HFF-Myc (cell line): ENCODE measurements around the gene POU2F3.

Source experiments
- DNase-seq: peaks from one replicate; pipeline ENCODE4 v3.0.0-alpha.2; 2011; ENCODE audit warnings: low read depth; ENCODE audit errors: extremely low read depth
- H3K4me3 ChIP-seq: replicated peaks from 2 replicates; pipeline ENCODE4 v1.5.1; 2011; ENCODE audit warnings: low read depth, mild to moderate bottlenecking, control low read depth, low read length
- CTCF ChIP-seq: IDR thresholded peaks from 2 replicates; pipeline ENCODE4 v1.5.1; 2012; ENCODE audit warnings: mild to moderate bottlenecking, low read depth, low read length, control low read depth; ENCODE audit errors: missing control alignments

The POU2F3 gene

DNA sequence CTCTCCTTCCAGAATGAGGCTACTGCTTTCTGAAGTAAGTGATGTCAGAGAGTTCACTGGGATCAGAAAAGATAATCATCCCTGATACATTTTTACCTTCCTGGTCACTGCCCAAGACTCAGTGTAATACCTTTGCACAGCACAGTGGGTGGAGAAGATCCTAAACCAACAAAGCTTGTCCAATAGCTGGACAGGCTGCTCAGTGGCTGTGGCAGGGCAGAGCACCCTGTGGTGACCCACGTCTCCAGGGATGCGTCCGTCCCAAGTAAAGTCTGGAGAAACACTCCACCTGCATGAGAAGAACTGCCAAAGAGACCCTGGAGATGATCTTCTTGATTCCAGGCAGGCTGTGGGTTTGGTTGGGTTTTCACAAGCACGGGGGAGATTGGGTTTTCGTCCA is 54.2 kb downstream of the POU2F3 start:
- no peak for DNase-seq
- no peak overlapping the region for H3K4me3 ChIP-seq
- TF ChIP-seq CTCF: no peak

- no peak overlapping the region for H3K4me3 ChIP-seq
- no peak for DNase-seq
- no peak for TF ChIP-seq CTCF
These were observed 55.2 kb downstream of the POU2F3 start for GRCh38 chr11:120295099-120295498.

- DNase-seq: no peak
- no peak overlapping the region for H3K4me3 ChIP-seq
- no peak for TF ChIP-seq CTCF
These were observed 56.6 kb downstream of the POU2F3 start for GRCh38 chr11:120296554-120296953.

- no peak for DNase-seq
- TF ChIP-seq CTCF: no peak
- no peak overlapping the region for H3K4me3 ChIP-seq
These were observed 58.5 kb downstream of the POU2F3 start for GRCh38 chr11:120298461-120298860.

DNA sequence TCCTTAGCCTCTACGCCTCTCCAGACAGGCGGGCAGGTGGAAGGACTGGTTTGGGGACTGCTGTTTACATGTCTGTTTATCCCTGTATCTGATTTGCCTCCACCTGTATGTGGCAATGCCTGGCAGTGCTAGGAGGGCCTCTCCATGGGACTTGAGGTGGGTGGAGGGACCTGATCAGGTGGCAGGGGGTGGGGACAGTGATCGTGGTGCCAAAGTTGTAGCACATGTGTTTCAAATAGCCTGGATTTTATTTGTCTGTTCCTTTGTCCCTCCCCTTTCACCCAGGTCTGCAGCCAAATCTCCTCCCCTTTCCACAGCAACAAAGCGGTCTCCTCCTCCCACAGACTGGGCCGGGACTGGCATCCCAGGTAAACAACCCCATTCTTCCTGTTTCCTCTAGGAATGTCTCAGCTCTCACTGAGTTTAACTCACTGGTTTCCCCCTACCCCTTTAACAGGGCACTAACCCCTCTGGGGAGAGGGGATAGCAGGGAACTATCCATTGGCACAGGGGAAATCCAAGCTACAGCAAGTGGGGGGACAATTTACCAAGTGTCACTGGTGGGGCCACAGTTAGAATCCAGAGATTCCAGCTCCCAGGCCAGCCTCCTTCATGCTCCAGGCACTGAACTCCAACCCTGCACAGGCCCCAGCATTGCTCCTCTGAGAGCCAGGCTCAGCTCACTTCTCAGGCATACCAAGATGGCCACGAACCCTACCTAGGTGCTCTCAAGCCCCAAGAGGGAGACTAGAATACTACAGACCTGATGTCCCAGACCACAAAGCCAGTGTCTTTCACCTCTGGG is 62.3 kb downstream of the POU2F3 start:
- DNase-seq: no peak
- no peak for TF ChIP-seq CTCF
- no peak overlapping the region for H3K4me3 ChIP-seq

- no peak for TF ChIP-seq CTCF
- H3K4me3 ChIP-seq: no peak overlapping the region
- DNase-seq: no peak
These were observed 63.2 kb downstream of the POU2F3 start for GRCh38 chr11:120303004-120303637.
